ENCODE measurements around the gene PRMT6. TPM values are rescaled to one million over a fixed set of nuclear protein-coding genes. Genes with fewer than 3 reads are reported as not detected.
"Not testable (repeated sequence)": the region's sequence is repeated elsewhere in the genome, so short reads cannot be mapped to it uniquely, and the experiment has no call there.

Gene PRMT6
- total and polyA plus RNA-seq, 2 donors (not counting 3 experiments of a cell fraction or from before 2014, with no cell fraction given): 8.4 to 12.5 TPM

- H3K4me1 ChIP-seq (ENCODE audit: control insufficient read depth, extremely low read depth, insufficient read depth, low read length); intact Hi-C loops (cut with micrococcal nuclease); H3K9me3 ChIP-seq (replicated peaks; ENCODE audit: control insufficient read depth, insufficient read depth, low read length); H3K27me3 ChIP-seq (ENCODE audit: control insufficient read depth in 2 of 2, insufficient read depth in 2 of 2, low read length in 2 of 2); FAIRE-seq; dilution Hi-C loops (cut with MboI; ENCODE audit: extremely low pct_ligation_motif_present, low sequenced_read_pairs); POLR2A ChIA-PET; H3K9me1 ChIP-seq (replicated peaks; ENCODE audit: control insufficient read depth, extremely low read depth, insufficient read depth, low read length); H3K36me3 ChIP-seq (ENCODE audit: control insufficient read depth in 2 of 2, extremely low read depth in 1 of 2, insufficient read depth in 2 of 2, low read length in 2 of 2); DNase-seq (ENCODE audit: low read depth, low spot score); H4K20me1 ChIP-seq (replicated peaks; ENCODE audit: control insufficient read depth, extremely low read depth, insufficient read depth, low read length): not testable (repeated sequence)
- peak overlapping the region; percentile 73 for H3K9ac ChIP-seq (replicated peaks; ENCODE audit: extremely low read depth, insufficient read depth, low read length)
- peak overlapping the region; percentile 30 to 75 (median 73) for H3K4me3 ChIP-seq (replicated peaks in 1 of 3; ENCODE audit: insufficient read depth in 1 of 3, low read depth in 1 of 3, low read length in 3 of 3)
- peak overlapping the region; percentile 29 for H3K27ac ChIP-seq (ENCODE audit: insufficient read depth, low read depth, low read length)
- CTCF ChIA-PET: interaction anchor here (0.8 to 1.5 kb wide), 2 partner anchors 8 to 87 kb away, joined by 3 to 8 read pairs; no protein-coding TSS in a partner anchor
- H3K79me2 ChIP-seq (ENCODE audit: control insufficient read depth, insufficient read depth, low read length): peaks cover 13% of the 10 kb centered on the region
- BruUV-seq (replicated peaks): TSS peak; percentile 40
- H3K4me2 ChIP-seq (ENCODE audit: insufficient read depth, low read length): peak overlapping the region; percentile 91
- peak overlapping the region; percentile 67 for H2AFZ ChIP-seq (ENCODE audit: low read depth, low read length)
Measured at GRCh38 chr1:107055919-107056425, 502 bp upstream of the PRMT6 start.

- peaks cover 6% of the 10 kb centered on the region for H3K4me1 ChIP-seq (ENCODE audit: control insufficient read depth, extremely low read depth, insufficient read depth, low read length)
- H4K20me1 ChIP-seq (replicated peaks; ENCODE audit: control insufficient read depth, extremely low read depth, insufficient read depth, low read length): no peaks in the 10 kb centered on the region
- POLR2A ChIA-PET: no interaction called here
- BruUV-seq (replicated peaks): no TSS peak
- dilution Hi-C loops (cut with MboI; ENCODE audit: extremely low pct_ligation_motif_present, low sequenced_read_pairs): no loop called here
- intact Hi-C loops (cut with micrococcal nuclease): loop anchor here (1.0 kb wide), 1 partner anchor 83 kb away; no protein-coding TSS in a partner anchor
- H3K27ac ChIP-seq (ENCODE audit: insufficient read depth, low read depth, low read length): peak overlapping the region; percentile 29
- H3K79me2 ChIP-seq (ENCODE audit: control insufficient read depth, insufficient read depth, low read length): peaks cover 13% of the 10 kb centered on the region
- peak overlapping the region; percentile 30 to 75 (median 73) for H3K4me3 ChIP-seq (replicated peaks in 1 of 3; ENCODE audit: insufficient read depth in 1 of 3, low read depth in 1 of 3, low read length in 3 of 3)
- CTCF ChIA-PET: interaction anchor here (1.1 to 1.5 kb wide), 2 partner anchors 13 to 85 kb away, joined by 3 to 8 read pairs; no protein-coding TSS in a partner anchor
- FAIRE-seq: peak; percentile 75
- no peaks in the 10 kb centered on the region for H3K36me3 ChIP-seq (ENCODE audit: control insufficient read depth in 2 of 2, extremely low read depth in 1 of 2, insufficient read depth in 2 of 2, low read length in 2 of 2)
- H3K9me1 ChIP-seq (replicated peaks; ENCODE audit: control insufficient read depth, extremely low read depth, insufficient read depth, low read length): no peaks in the 10 kb centered on the region
- TF ChIP-seq POLR2AphosphoS5 (IDR thresholded peaks at IDR 0.05; ENCODE audit: insufficient read depth, low read depth, low read length): peak; percentile 30
- no peak for TF ChIP-seq POLR2A (IDR thresholded peaks at IDR 0.05; ENCODE audit: low read depth, low read length)
- H3K9ac ChIP-seq (replicated peaks; ENCODE audit: extremely low read depth, insufficient read depth, low read length): peak overlapping the region; percentile 73
- H3K4me2 ChIP-seq (ENCODE audit: insufficient read depth, low read length): peak overlapping the region; percentile 68
- H2AFZ ChIP-seq (ENCODE audit: low read depth, low read length): peak overlapping the region; percentile 67
- H3K27me3 ChIP-seq (ENCODE audit: control insufficient read depth in 2 of 2, insufficient read depth in 2 of 2, low read length in 2 of 2): no peaks in the 10 kb centered on the region
- DNase-seq (ENCODE audit: low read depth, low spot score): peak; percentile 72
- no peaks in the 10 kb centered on the region for H3K9me3 ChIP-seq (replicated peaks; ENCODE audit: control insufficient read depth, insufficient read depth, low read length)
Measured at GRCh38 chr1:107057197-107058133, 991 bp downstream of the PRMT6 start.

Data from endothelial cell of umbilical vein (primary cell).